Esophagus squamous epithelium (tissue), 5 donors: ENCODE data around the gene CTNNA2. TPM values are rescaled to one million over a fixed set of nuclear protein-coding genes. Genes with fewer than 3 reads are reported as not detected.

ENCODE experiments used
- DNase-seq: peaks from one replicate; lab custom pipeline; 2025; lab: John Stamatoyannopoulos, UW
- H3K27ac ChIP-seq, 4 donors: fragments of 200-600 bp; sonication (generic); one replicate each; pipeline ENCODE4 v1.5.1; 2016 to 2019; ENCODE audit warnings: mild to moderate bottlenecking in 1 of 4
- H3K27me3 ChIP-seq, 4 donors: fragments of 200-600 bp; sonication (generic); 1 replicate in 3 of 4; 2 replicates in 1 of 4; pipeline versions ENCODE4 v1.5.1 to v1.6.0; 2017 to 2021; ENCODE audit warnings: antibody characterized with exemption in 1 of 4
- H3K36me3 ChIP-seq, 3 donors: fragments of 200-600 bp; sonication (generic); one replicate each; pipeline ENCODE4 v1.5.1; 2016 to 2019
- H3K4me1 ChIP-seq, 3 donors: fragments of 200-600 bp; sonication (generic); one replicate each; pipeline ENCODE4 v1.5.1; 2017 to 2019
- H3K4me3 ChIP-seq, 4 donors: fragments of 200-600 bp; sonication (generic); 1 replicate in 3 of 4; 2 replicates in 1 of 4; pipeline ENCODE4 v1.5.1; 2016 to 2019; ENCODE audit warnings: mild to moderate bottlenecking in 2 of 4, moderate library complexity in 1 of 4
- H3K9me3 ChIP-seq, 3 donors: fragments of 200-600 bp; sonication (generic); one replicate each; pipeline ENCODE4 v1.5.1; 2016 to 2019
- CTCF ChIP-seq, 6 experiments: fragments of 450-650 bp in 4 of 6; fragments of 200-600 bp in 2 of 6; sonication (generic) in 2 of 6; IDR thresholded peaks; one replicate each; pipeline ENCODE4 v1.5.1; 2016 to 2019; ENCODE audit warnings: antibody characterized with exemption in 6 of 6, mild to moderate bottlenecking in 4 of 6, moderate library complexity in 4 of 6
- POLR2A ChIP-seq, 4 donors: fragments of 450-650 bp; IDR thresholded peaks; one replicate each; pipeline ENCODE4 v1.6.1; 2017; ENCODE audit warnings: antibody characterized with exemption in 4 of 4, mild to moderate bottlenecking in 4 of 4, moderate library complexity in 3 of 4
- WGBS, 2 donors: methylation state at CpG; one replicate each; pipeline ENCODE4 v1.1.5; 2018; 5-methylcytosine and 5-hydroxymethylcytosine counted together
- intact Hi-C: fragments of 100-400 bp; cut with DNase I; formaldehyde crosslinking; loops from one replicate; pipeline ENCODE4 v1.15.0; 2022
- total RNA-seq, 4 donors: library from RNA; depleted of rRNA; stranded (reverse); fragments of >200 nt; gene quantifications; one replicate each; pipeline ENCODE4 v1.1.0, GENCODE V29; 2016
- donor health status: DM: yes; HTN: yes; CAD: no.

Gene CTNNA2
- total RNA-seq, 4 donors from 2014 or later = not detected

- TF ChIP-seq CTCF (IDR thresholded peaks at IDR 0.05) (no peak), POLR2A (IDR thresholded peaks at IDR 0.05) (no peak)
- no peak for DNase-seq
- intact Hi-C loops = no loop called here
- Histone ChIP-seq H3K27me3 (no peaks in the 10 kb centered on the region), H3K27ac (no peak overlapping the region), H3K4me3 (no peak overlapping the region), H3K9me3 (no peaks in the 10 kb centered on the region), H3K36me3 (no peaks in the 10 kb centered on the region), H3K4me1 (no peaks in the 10 kb centered on the region)
Observed at GRCh38 chr2:80062298-80062697, 549.4 kb downstream of the CTNNA2 start.

- Histone ChIP-seq H3K27me3 (no peaks in the 10 kb centered on the region), H3K36me3 (no peaks in the 10 kb centered on the region), H3K4me1 (no peaks in the 10 kb centered on the region), H3K27ac (no peak overlapping the region), H3K9me3 (no peaks in the 10 kb centered on the region), H3K4me3 (no peak overlapping the region)
- 67 to 75% methylated on average over 4 of the region's 4 CpGs for WGBS, 2 donors
- no peak for DNase-seq
- intact Hi-C loops = no loop called here
- TF ChIP-seq CTCF (IDR thresholded peaks at IDR 0.05) (no peak), POLR2A (IDR thresholded peaks at IDR 0.05) (no peak)
Observed at GRCh38 chr2:80068038-80068731, 555.3 kb downstream of the CTNNA2 start.

- no peak for TF ChIP-seq POLR2A (IDR thresholded peaks at IDR 0.05)
- no peak for TF ChIP-seq CTCF (IDR thresholded peaks at IDR 0.05)
- no peak overlapping the region for H3K4me3 ChIP-seq
- no peaks in the 10 kb centered on the region for H3K9me3 ChIP-seq
- no peaks in the 10 kb centered on the region for H3K36me3 ChIP-seq
- H3K4me1 ChIP-seq = no peaks in the 10 kb centered on the region
- no peak overlapping the region for H3K27ac ChIP-seq
- DNase-seq = no peak
- intact Hi-C loops = no loop called here
- WGBS, 2 donors = 49 to 62% methylated on average over 4 of the region's 4 CpGs
- H3K27me3 ChIP-seq = no peaks in the 10 kb centered on the region
Observed at GRCh38 chr2:80070587-80070986, 557.7 kb downstream of the CTNNA2 start.

- H3K4me3 ChIP-seq = no peak overlapping the region
- no peaks in the 10 kb centered on the region for H3K9me3 ChIP-seq
- no peaks in the 10 kb centered on the region for H3K27me3 ChIP-seq
- no peak overlapping the region for H3K27ac ChIP-seq
- TF ChIP-seq POLR2A (IDR thresholded peaks at IDR 0.05) (no peak), CTCF (IDR thresholded peaks at IDR 0.05) (no peak)
- no peaks in the 10 kb centered on the region for H3K4me1 ChIP-seq
- DNase-seq = no peak
- WGBS, 2 donors = 57 to 62% methylated on average over 2 of the region's 2 CpGs
- no peaks in the 10 kb centered on the region for H3K36me3 ChIP-seq
- intact Hi-C loops = no loop called here
Observed at GRCh38 chr2:80071941-80072340, 559.1 kb downstream of the CTNNA2 start.

- Histone ChIP-seq H3K27ac (no peak overlapping the region), H3K27me3 (no peaks in the 10 kb centered on the region), H3K9me3 (no peaks in the 10 kb centered on the region), H3K4me3 (no peak overlapping the region), H3K4me1 (no peaks in the 10 kb centered on the region), H3K36me3 (no peaks in the 10 kb centered on the region)
- DNase-seq = no peak
- 17 to 24% methylated on average over 2 of the region's 2 CpGs for WGBS, 2 donors
- intact Hi-C loops = no loop called here
- TF ChIP-seq CTCF (IDR thresholded peaks at IDR 0.05) (peak in 5 of 6 experiments; percentile 8 to 54 (median 35)), POLR2A (IDR thresholded peaks at IDR 0.05) (no peak)
Observed at GRCh38 chr2:80073134-80073561, 560.3 kb downstream of the CTNNA2 start.
